HFF-Myc (cell line): Measurements from ENCODE around the gene EIF4A2.
A peak's percentile ranks its signal among the peaks of the same experiment; 100 is the strongest.

ENCODE experiments used
- DNase-seq: peaks from one replicate; pipeline ENCODE4 v3.0.0-alpha.2; 2011; ENCODE audit warnings: low read depth; ENCODE audit errors: extremely low read depth
- H3K4me3 ChIP-seq: replicated peaks from 2 replicates; pipeline ENCODE4 v1.5.1; 2011; ENCODE audit warnings: low read depth, mild to moderate bottlenecking, control low read depth, low read length
- CTCF ChIP-seq: IDR thresholded peaks from 2 replicates; pipeline ENCODE4 v1.5.1; 2012; ENCODE audit warnings: mild to moderate bottlenecking, low read depth, low read length, control low read depth; ENCODE audit errors: missing control alignments

The EIF4A2 gene

GRCh38 chr3:186760897-186761447 lies 22.4 kb upstream of the EIF4A2 start:
- DNase-seq = no peak
- H3K4me3 ChIP-seq = no peak overlapping the region
- no peak for TF ChIP-seq CTCF

- no peak for DNase-seq
- peak overlapping the region; percentile 41 for H3K4me3 ChIP-seq
- TF ChIP-seq CTCF = no peak
These were observed 11.1 kb upstream of the EIF4A2 start for GRCh38 chr3:186772281-186772694.

- no peak for TF ChIP-seq CTCF
- DNase-seq = no peak
- H3K4me3 ChIP-seq = peak overlapping the region; percentile 41
These were observed 10.5 kb upstream of the EIF4A2 start for GRCh38 chr3:186772701-186773417.

- no peak overlapping the region for H3K4me3 ChIP-seq
- TF ChIP-seq CTCF = no peak
- DNase-seq = no peak
These were observed 7.4 kb upstream of the EIF4A2 start for GRCh38 chr3:186775999-186776398.

- no peak for DNase-seq
These were observed 4.2 kb upstream of the EIF4A2 start for GRCh38 chr3:186779204-186779603.

GRCh38 chr3:186782542-186783057 lies 777 bp upstream of the EIF4A2 start:
- no peak for TF ChIP-seq CTCF
- no peak for DNase-seq
- H3K4me3 ChIP-seq = peak overlapping the region; percentile 91

More at GRCh38 chr3:186779204-186779603, 4.2 kb upstream of the EIF4A2 start:
- no peak for TF ChIP-seq CTCF
- H3K4me3 ChIP-seq = no peak overlapping the region
